A673 (cell line): Measurements from ENCODE around the gene AIP. TPM values are rescaled to one million over a fixed set of nuclear protein-coding genes. Genes with fewer than 3 reads are reported as not detected.

Source experiments
- BruUV-seq: library from RNA; stranded (reverse); fragments of 400-500 nt; replicated peaks from 2 replicates; lab custom pipeline; 2021; lab: Mats Ljungman, UMichigan
- CTCF ChIA-PET: fragments of 300-600 bp; sonication (Branson Sonifier 250); formaldehyde crosslinking; loops from one replicate; lab custom pipeline; 2022; ENCODE audit warnings: antibody characterized with exemption; lab: Charles Lee
- POLR2A ChIA-PET: fragments of 300-600 bp; sonication (Branson Sonifier 250); formaldehyde crosslinking; loops from one replicate; lab custom pipeline; 2022; ENCODE audit warnings: antibody characterized with exemption; ENCODE audit not compliant: low non-redundant PET; lab: Charles Lee
- DNase-seq: peaks from one replicate; pipeline ENCODE4 v3.0.0-alpha.2; 2015; ENCODE audit warnings: low spot score
- H3K27ac ChIP-seq: fragments of 200-600 bp; sonication (generic); 2 replicates; pipeline ENCODE4 v1.5.1; 2016; ENCODE audit warnings: mixed run types, low read depth, mild to moderate bottlenecking, mixed read lengths, antibody characterized with exemption, low read length; ENCODE audit not compliant: poor library complexity, severe bottlenecking
- H3K27me3 ChIP-seq: fragments of 200-600 bp; sonication (generic); replicated peaks from 2 replicates; pipeline ENCODE4 v1.6.1; 2017; ENCODE audit warnings: mixed run types, low read depth, mild to moderate bottlenecking, mixed read lengths, antibody characterized with exemption, low read length; ENCODE audit not compliant: insufficient read depth, poor library complexity
- H3K36me3 ChIP-seq: fragments of 200-600 bp; sonication (generic); 2 replicates; pipeline ENCODE4 v1.6.1; 2016; ENCODE audit warnings: mixed run types, mild to moderate bottlenecking, mixed read lengths, antibody characterized with exemption, low read length; ENCODE audit not compliant: insufficient read depth, poor library complexity, severe bottlenecking
- H3K4me1 ChIP-seq: fragments of 200-600 bp; sonication (generic); 2 replicates; pipeline ENCODE4 v1.6.1; 2017; ENCODE audit warnings: mixed run types, mild to moderate bottlenecking, mixed read lengths, antibody characterized with exemption, low read length; ENCODE audit not compliant: insufficient read depth, poor library complexity, severe bottlenecking
- H3K4me3 ChIP-seq: fragments of 200-600 bp; sonication (generic); 2 replicates; pipeline ENCODE4 v1.5.1; 2016; ENCODE audit warnings: low read depth, mixed run types, mild to moderate bottlenecking, mixed read lengths, low read length; ENCODE audit not compliant: poor library complexity, severe bottlenecking
- H3K9me3 ChIP-seq: fragments of 200-600 bp; sonication (generic); 2 replicates; pipeline ENCODE4 v1.6.1; 2016; ENCODE audit warnings: mixed run types, low read depth, mild to moderate bottlenecking, mixed read lengths, antibody characterized with exemption, low read length; ENCODE audit not compliant: poor library complexity, severe bottlenecking
- EZH2 ChIP-seq: fragments of 200-600 bp; sonication (generic); IDR thresholded peaks from 2 replicates; pipeline ENCODE4 v1.6.1; 2017; ENCODE audit warnings: borderline replicate concordance, low read depth, mild to moderate bottlenecking, mixed read lengths, antibody characterized with exemption, low read length; ENCODE audit not compliant: poor library complexity, severe bottlenecking
- intact Hi-C: fragments of 100-400 bp; cut with micrococcal nuclease; formaldehyde crosslinking; loops from one replicate; pipeline ENCODE4 v1.10.0; 2022; ENCODE audit not compliant: unreplicated experiment
- total RNA-seq: library from RNA; stranded (reverse); gene quantifications from 2 replicates; pipeline ENCODE4 v1.2.3, GENCODE V29; 2021
- TF ChIP-seq, protein P1 (sequence below): fragments of 300-800, 200-600 bp; sonication (generic); conservative IDR thresholded peaks from 2 replicates; pipeline ENCODE4 v1.5.1; 2017; ENCODE audit warnings: low read depth, mild to moderate bottlenecking, antibody characterized with exemption, low read length, moderate library complexity, mixed read lengths

Gene AIP
- total RNA-seq, 1 experiment from 2014 or later, result 66.0 TPM

DNA sequence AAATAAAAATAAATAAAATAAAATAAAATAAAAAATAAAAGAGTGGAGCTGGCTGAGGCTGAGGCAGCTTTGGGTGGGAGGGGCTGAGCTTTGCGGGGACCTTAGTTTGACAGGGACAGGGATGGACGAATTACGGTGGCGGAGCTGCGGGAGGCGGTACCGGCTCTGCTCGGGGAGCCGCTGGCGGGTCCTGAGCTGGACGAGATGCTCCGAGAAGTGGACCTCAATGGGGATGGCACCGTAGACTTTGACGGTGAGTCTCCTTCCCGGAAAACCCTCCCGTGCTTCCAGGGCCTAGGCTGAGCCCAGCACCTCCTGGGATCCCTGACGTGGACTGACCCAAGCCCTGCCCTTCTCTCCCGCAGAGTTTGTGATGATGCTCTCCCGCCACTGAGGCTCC lies 24.6 kb upstream of the AIP start:
- DNase-seq, result no peak
- no TSS peak for BruUV-seq
- Histone ChIP-seq H3K9me3 (no peaks in the 10 kb centered on the region), H3K4me3 (no peak overlapping the region), H3K27ac (no peak overlapping the region), H3K36me3 (no peaks in the 10 kb centered on the region), H3K4me1 (no peaks in the 10 kb centered on the region), H3K27me3 (no peaks in the 10 kb centered on the region)
- TF ChIP-seq, protein P1, sequence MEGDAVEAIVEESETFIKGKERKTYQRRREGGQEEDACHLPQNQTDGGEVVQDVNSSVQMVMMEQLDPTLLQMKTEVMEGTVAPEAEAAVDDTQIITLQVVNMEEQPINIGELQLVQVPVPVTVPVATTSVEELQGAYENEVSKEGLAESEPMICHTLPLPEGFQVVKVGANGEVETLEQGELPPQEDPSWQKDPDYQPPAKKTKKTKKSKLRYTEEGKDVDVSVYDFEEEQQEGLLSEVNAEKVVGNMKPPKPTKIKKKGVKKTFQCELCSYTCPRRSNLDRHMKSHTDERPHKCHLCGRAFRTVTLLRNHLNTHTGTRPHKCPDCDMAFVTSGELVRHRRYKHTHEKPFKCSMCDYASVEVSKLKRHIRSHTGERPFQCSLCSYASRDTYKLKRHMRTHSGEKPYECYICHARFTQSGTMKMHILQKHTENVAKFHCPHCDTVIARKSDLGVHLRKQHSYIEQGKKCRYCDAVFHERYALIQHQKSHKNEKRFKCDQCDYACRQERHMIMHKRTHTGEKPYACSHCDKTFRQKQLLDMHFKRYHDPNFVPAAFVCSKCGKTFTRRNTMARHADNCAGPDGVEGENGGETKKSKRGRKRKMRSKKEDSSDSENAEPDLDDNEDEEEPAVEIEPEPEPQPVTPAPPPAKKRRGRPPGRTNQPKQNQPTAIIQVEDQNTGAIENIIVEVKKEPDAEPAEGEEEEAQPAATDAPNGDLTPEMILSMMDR, result no peak
- no peak for TF ChIP-seq EZH2
- CTCF ChIA-PET, result no interaction called here
- intact Hi-C loops, result no loop called here
- POLR2A ChIA-PET, result no interaction called here

DNA sequence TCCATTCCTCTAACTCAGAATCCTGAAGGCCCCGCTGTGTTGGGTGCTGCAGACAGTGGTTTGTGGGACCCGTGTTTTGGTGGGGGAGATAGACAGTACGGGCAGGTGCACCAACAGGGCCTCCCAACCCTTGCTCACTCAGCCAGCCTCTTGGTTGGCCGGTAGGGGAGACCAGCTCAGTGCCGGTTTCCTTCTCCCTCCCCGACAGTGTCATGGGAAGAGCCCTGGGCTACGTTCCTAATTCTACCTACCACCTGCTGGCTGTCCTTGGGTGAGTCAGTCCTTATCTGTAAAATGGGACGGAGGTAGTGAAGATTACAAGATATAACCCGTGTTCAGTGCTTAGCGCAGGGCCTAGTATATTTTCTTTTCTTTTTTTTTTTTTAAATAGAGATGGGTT lies 19.6 kb upstream of the AIP start:
- no peaks in the 10 kb centered on the region for H3K9me3 ChIP-seq
- H3K4me1 ChIP-seq, result peaks cover 11% of the 10 kb centered on the region
- TF ChIP-seq, protein P1, result no peak
- TF ChIP-seq EZH2, result no peak
- intact Hi-C loops, result no loop called here
- POLR2A ChIA-PET, result no interaction called here
- no peaks in the 10 kb centered on the region for H3K36me3 ChIP-seq
- CTCF ChIA-PET, result no interaction called here
- no TSS peak for BruUV-seq
- DNase-seq, result no peak
- no peak overlapping the region for H3K27ac ChIP-seq
- H3K27me3 ChIP-seq, result no peaks in the 10 kb centered on the region
- H3K4me3 ChIP-seq, result no peak overlapping the region

DNA sequence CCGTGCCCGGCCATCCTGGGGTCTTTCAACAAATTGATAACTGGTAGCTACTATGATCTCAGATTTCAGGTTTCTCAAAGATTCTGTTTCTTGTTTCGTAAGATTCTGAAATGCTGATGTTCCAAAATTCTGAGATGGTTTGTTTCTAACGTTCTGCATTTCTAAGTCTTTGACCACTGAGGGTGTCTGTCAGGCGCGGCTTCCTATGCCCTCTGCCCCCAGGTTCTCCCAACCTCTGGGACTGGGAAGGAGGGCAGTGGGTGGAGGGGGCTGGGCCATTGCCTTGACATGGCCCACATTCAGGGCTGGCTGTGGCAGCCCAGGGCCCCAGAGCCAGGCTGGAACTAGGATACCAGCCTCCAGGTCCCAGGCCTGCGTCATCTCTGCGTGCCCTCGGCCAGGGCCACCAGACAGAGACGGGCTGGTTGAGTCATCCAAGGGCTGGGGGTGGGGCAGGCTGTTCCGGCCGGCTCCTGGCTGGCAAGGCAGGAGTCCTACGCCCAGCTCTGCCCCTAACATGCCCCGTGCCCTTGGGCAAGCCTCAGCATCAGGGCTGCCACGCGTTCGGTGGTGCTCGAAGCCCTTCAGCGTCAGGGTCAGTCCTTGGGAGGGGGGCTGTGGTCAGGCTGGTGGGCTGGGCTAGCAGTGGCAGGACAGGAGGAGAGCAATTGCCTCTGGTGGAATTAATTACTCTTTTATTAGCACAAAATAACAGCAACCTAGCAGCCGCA lies 19.0 kb upstream of the AIP start:
- no peaks in the 10 kb centered on the region for H3K36me3 ChIP-seq
- BruUV-seq, result no TSS peak
- H3K27ac ChIP-seq, result peak overlapping the region; percentile 78
- ChIA-PET CTCF (no interaction called here), POLR2A (no interaction called here)
- peak overlapping the region; percentile 80 for H3K4me3 ChIP-seq
- TF ChIP-seq, protein P1, result no peak
- TF ChIP-seq EZH2, result no peak
- no peaks in the 10 kb centered on the region for H3K27me3 ChIP-seq
- peaks cover 11% of the 10 kb centered on the region for H3K4me1 ChIP-seq
- intact Hi-C loops, result no loop called here
- no peak for DNase-seq
- no peaks in the 10 kb centered on the region for H3K9me3 ChIP-seq
